T-helper 1 cell (primary cell): ENCODE measurements around the gene ENTPD6.
"Not testable (repeated sequence)": the region's sequence is repeated elsewhere in the genome, so short reads cannot be mapped to it uniquely, and the experiment has no call there.

ENCODE experiments used
- DNase-seq, 5 donors: peaks; one replicate each; pipeline ENCODE4 v3.0.0-alpha.2; 2012 to 2020
- total RNA-seq, 4 donors: gene quantifications; one replicate each; lab custom pipeline; 2026; lab: John Stamatoyannopoulos, UW

Gene ENTPD6
- 78.8 to 99.6 (median 84.3) reads per million in 4 donors for total RNA-seq

DNA sequence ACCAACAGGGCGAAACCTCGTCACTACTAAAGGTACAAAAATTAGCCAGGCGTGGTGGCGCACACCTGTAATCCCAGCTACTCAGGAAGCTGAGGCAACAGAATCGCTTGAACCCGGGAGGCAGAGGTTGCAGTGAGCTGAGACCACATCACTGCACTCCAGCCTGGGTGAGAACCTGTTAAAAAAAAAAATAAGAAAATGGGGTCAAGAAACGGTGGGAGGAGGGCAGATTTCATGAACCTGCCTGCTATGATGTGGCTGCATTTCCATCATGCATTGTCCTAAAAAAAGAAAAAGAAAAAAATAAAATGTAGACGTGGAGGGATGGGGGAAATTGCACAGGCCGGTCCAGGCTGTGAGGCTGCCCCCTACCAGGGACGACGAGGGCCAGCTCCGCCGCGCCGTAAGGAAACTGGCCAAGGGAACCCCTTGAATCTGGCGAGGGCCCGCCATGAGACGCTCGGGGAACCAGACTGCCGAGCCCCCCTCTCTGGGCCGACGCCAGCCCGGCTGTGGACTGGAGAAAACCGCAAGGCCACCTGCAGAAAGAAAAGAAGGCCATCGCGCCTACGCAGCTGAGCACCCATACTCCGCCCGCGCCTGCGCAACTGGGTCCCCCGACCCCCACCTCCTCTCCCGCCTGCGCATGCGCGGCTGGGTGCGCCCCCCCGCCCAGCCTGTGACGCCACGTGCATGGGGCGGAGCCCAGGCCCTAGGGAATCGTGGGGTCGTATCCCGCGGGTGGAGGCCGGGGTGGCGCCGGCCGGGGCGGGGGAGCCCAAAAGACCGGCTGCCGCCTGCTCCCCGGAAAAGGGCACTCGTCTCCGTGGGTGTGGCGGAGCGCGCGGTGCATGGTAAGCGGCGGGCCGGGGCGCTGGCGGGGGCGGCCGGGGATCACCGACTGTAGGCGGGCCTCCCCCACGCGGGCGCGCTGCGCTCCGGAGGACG, at the start of gene ENTPD6:
ENTPD6 (plus strand) TSS at position 699 of the 948 bp plus-strand sequence. CDS start 10,825 bp downstream, outside the sequence.
- DNase-seq, result peak; percentile 85 to 92 (median 90)

DNA sequence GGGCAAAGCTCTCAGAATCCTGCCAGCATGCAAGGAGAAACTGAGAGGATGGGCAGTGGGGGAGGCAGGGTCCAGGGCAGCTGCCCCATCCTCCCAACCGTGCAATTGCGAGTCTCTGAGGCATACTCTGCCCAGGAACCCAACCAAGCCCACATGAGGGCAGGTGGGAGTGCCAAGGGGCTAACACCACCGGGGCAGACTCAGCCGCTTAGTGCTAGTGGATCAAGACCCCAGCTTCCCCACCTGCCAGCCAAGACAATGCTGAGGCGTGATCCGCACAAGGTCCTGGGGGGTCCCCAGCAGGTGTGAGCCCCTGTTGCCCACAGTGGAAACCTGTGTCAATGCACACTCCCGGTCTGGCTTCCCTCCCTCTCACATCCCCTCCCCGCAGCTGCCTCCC, 48.5 kb upstream of the ENTPD6 start:
- no peak for DNase-seq

DNA sequence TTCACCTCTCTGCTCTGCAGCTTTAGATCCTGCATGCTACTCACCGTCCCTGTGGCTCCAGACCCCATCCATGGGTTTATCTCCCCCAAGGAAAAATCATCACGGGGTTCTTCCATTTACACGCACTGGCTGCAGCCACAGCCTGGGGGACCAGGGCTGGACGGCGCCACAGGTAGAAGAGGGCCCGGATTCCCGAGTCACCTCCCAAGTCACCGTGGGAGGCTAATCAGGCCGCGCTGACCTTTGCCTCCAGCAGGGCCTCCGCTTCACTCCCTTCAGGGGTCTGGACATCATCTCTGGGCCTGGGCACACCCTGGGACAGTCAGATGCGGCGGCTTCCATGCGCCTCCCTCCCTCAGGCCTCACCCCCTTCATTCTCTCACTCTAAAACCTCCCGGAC, 47.8 kb upstream of the ENTPD6 start:
- DNase-seq, result no peak

DNA sequence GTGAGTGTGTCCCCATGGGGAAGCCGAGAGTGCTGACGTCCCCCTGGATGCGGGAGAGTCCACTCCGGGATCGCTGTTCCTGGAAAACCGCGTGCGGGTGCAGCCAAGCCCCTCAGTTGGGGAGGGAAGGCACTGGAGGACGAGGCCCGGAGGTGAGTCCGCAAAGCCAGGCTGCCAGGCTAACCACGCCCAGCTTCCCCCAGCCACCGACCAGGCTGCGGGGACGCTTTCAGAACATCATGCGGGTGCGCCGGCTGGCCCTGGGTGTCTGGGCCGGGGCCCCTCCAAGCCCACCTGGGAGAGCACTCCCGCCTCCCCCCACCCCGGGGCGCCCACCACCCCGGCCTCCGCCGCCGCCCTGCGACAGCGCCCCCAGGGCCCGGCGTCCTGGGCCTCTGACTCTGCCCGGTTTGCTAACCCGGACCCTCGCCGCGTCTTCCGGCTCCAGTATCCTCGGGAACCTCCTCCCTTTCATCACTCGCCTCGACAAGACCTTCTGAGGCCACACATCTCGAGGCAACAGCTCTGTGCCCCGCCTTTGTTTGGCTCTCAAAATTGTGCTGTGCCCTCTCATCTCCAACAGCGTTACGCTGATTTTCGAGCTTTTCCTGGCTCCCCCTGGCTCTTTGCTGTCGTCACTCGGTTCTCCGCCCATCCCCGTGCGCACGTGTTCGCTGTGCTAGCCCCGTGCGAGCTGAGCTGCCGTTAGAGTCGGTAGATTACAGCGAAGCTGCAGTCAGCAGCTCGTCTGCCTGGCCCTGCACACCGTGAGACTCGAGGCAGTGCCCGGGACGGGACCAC, 47.1 kb upstream of the ENTPD6 start:
- DNase-seq, result peak in 3 of 5 donors; percentile 31 to 50 (median 48)

DNA sequence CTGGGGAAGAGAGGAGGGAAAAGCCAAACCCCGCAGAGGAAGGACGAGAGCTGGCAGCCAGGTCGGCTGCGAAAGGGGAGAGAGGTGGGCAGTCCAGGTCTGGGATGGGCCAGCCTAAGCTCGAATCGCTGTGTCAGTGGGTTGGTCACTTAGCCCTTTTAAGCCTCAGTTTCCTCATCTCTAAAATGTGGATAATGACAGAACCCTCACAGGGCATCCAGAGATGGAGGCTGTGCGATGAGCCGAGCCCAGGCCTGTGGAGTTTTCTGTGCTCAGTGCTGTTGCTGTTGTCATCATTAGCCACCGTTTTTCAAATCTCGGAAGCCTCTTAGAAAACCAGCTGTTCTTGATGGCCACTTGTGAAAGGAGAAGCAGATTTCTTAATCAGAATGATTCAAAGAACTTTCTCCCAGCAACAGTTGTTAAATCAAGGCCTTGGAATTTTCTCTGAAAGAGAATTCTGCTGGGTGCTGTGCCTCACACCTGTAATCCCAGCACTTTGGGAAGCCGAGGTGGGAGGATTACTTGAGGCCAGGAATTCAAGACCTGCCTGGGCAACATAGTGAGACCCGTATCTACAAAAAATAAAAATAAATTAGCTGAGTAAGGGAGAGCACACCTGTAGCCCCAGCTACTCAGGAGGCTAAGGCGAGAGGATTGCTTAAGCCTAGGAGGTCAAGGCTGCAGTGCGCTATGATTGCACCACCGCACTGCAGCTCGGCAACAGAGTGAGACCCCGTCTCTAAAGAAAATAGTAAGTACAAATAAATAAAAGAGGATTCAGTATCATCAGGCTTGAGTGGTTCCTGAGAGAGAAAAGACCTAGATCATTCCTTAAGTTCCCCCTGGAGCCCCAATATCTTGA, 46.3 kb upstream of the ENTPD6 start:
- no peak for DNase-seq

DNA sequence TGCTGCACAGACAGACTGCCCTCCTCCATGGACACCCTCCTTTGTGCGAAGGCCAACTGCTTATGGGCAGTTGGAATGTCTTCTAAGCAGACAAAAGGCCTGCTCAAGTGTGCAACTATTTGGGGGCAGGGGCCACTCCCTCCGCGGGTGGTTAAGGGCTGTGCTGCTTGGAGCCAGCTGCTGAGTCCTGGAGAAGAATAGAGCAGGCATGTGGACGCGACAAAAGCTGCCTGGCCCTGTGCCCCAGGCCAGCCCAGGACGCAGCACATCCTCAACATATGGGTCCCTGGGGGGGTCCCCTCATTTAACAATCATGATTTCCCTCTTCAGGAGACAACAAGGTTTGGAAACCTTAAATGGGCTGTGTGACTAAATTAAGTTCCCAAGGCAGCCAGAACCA, 45.5 kb upstream of the ENTPD6 start:
- DNase-seq, result no peak

DNA sequence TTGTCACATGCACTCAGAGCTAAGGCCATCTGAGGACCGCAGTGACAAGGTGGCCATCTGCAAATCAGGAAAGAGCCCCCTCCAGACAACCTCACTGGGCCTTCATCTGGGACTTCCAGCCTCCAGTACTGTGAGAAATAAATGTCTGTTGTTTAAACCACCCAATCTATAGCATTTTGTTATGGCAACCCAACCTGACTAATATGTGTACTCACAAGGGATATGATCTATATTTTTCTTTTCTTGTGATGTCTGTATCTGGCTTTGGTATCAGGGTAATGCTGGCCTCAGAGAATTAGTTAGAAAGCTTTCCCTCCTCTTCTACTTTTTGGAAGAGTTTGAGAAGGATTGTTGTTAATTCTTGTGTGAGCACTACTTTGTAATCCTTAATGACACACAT, 37.5 kb upstream of the ENTPD6 start:
- no peak for DNase-seq

DNA sequence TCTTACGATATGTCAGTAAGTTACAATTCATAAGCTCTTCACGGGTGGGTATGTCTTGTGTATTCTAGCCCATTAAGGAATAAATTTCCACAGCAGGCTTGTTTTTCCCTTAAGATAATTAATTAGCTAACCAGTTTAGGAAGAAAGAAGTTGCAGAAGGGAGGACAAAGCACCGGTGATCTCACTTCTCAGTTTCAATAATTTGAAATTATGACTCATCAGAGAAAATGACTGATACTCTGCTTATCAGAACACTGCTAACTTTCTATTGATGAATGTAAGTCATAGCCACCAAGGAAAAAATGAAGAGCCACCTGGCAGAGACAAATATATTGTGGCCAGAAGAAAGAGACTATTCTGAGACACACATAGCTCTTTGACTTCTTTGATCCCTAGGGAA, 35.0 kb upstream of the ENTPD6 start:
- DNase-seq, result peak in 1 of 5 donors; percentile 20

DNA sequence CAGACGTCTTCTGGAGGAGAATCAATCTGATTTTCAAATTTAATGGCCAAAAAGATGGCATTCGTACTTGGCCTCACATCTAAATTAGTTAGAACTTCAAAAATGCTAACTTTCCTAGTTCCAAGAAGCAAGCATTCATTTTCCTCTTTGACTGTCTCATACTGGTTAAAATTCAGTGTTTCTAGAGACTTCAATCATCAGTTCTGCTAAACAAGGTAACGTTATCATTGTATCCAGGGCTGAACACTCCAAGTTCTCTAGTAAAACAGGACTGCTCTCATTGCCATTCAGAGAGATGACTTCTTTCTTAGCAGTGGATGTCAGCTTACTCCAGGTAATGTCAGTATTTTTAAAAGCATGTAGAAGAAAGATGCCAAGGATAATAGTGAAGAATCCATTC, 34.6 kb upstream of the ENTPD6 start:
- DNase-seq, result no peak

DNA sequence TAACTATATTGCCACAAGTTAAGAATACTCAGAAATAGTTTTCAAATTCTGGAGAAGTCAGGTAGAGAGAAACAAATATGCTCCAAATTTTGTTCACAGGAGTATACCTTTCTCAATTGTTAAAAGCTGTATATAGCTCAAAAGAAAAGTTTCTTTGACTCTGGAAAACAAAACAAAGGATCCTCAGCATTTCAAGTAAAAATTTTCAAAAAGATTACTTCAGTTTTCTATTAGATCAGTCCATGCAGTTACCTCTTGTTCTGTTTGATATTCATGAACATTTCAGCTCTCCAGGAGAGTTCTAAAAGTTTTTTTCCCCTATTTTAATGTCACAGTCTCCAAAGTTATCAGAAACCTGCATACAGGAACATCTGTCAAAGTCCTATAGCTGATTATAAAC, 30.4 kb upstream of the ENTPD6 start:
- DNase-seq, result no peak

DNA sequence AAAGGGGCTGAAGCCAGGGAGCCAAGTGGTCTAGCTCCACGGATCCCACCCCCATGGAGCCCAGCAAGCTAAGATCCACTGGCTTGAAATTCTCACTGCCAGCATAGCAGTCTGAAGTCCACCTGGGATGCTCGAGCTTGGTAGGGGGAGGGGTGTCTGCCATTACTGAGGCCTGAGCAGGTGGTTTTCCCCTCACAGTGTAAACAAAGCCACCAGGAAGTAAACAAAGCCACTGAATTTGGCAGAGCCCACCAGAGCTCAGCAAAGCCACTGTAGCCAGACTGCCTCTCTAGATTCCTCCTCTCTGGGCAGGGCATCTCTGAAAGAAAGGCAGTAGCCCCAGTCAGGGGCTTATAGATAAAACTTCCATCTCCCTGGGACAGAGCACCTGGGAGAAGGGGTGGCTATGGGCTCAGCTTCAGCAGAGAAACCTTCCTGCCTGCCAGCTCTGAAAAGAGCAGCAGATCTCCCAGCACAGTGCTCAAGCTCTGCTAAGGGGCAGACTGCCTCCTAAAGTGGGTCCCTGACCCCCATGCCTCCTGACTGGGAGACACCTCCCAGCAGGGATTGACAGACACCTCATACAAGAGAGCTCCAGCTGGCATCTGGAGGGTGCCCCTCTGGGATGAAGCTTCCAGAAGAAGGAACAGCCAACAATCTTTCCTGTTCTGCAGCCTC, 29.3 kb upstream of the ENTPD6 start:
- DNase-seq, result not testable (repeated sequence)

DNA sequence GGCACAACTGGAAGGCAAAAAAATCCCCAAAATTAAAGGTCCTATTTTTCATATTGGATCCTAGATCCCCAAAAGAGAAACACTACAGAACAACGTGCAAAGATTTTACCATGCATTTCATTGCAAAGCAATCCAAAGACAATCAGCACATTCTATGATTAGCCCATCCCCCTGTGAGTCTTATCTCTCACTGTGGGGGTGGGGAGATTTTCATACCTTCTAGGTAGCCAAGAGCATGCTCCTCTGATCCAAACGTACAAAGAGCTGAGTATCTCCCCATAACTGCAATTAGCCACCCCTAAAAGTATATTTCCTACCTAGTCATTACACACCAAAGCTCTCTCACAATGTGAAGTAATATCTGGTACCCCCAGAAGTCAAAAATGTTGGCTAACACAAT, 22.2 kb upstream of the ENTPD6 start:
- no peak for DNase-seq

DNA sequence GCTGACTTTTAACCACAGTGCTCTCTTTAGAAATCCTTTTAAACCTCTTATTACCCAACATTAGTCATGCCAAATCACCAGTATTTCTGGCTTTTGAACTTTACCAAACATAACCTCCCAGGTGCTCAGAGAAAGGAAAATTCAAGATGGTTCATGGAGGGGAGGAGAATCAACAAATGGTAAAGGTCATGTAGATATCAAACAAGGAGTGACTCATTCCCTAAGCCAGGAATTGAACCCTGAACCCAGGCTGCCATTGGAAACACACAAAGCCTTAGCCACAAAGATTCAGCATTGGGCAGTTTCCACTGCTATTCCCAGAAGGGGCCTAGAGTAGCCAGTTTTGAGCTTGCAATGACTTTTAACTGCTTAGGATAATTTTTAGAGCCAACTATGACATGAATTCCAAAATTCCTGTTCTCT, 21.6 kb upstream of the ENTPD6 start:
- DNase-seq, result no peak

DNA sequence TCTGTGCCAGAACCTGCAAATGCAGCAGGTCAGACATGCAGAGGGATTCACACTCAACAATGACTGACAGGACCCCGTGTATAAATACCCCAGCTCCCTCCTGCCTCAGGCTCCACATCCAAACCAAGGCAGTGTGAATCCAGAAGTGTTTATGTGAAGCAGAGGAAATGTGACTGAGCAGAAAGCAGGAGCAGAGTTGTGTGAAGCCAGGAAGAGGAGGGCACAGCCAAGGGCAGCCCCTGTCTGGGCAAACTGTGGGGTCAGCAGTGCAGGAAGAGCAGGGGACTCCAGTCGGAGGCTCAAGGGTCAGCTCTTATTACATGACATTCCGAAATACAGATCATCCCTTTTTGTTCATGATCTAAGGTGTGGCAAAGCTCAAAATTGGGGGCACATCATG, 19.3 kb upstream of the ENTPD6 start:
- DNase-seq, result no peak

DNA sequence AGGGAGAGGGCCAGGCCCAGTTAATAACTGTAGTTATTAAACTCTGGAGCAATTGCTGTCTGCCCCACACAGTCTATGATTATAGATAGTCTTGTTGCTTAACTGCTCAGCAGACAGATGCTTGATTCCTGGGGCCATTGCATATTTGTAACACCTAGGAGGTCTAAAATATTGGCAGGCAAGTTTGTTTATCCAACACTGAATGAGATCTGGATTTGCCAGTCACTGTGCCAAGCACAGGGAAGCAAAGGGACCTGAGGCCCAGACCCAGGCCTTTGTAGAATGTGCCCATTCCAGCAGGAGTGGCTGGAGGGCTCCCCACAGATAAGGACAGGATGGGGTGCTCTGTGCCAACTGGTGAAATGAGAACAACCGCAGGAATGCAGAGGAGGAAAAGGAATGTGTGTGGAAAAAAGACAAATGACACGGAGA, 17.6 kb upstream of the ENTPD6 start:
- no peak for DNase-seq

DNA sequence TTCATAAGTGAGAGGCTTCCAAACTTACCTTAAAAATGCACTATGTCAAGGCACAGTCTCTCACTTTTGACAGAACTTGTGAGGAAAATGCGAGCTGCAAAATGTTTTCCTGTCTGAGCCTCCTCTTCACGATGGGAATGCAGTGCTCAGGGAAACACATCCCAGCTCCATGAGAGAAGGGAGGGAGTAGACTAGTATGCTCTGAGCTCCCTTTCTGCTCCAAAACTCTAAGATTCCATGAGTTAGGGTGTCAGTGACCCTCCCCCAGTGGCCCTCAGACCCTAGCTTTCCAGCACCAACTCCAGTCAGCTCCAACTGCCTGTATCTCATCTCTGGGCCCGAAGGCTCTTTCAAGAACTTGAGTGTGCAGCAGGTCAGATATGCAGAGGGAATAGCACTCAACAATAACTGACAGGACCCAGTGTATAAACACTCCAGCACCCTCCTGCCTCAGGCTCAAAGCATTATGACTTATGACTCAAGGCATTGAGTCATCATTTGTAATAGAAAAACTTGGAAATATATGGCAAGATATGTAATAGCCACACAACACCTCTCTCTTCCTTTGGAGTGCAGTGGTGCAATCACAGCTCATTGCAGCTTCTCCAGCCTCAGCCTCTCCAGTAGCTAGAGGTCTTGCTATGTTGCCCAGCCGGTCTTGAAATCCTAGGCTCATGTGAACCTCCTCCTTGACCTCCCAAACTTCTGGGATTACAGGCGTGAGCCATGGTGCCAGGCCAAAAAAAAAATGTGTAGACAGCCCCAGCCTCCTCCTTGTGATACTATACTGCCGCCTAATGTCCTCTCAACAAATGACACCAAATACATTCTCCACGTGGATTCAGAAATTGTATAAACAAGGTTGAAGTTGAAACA, 16.7 kb upstream of the ENTPD6 start:
- peak in 1 of 5 donors; percentile 24 for DNase-seq

DNA sequence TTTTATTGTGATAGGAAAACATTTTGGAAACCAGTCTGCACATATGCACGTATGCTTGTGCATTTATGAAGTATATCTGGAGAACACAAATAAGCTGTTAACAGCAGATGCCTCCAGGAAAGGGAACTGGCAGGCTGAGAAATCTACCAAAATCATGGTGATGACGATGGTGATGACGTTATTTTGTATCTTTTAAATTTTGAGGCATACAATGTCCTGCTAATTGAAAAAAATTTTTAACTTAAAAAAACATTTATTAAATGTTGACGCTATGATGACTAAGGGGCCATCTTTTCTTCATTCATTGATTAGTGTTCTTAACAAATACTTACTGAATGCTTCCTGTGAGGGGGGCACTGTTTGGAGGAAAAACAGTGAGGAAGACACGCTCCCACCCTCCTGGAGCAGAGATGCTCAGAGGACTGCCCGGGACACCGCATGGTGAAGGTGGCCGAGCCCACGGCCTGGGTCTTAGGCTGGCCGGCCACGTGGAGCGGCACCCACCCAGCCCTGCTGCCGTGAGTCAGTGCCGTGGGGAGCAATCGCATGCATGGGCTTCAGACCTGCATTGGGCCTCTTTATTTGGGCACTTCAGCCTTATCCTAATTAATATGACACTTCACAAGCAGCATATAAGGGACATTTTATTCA, 15.9 kb upstream of the ENTPD6 start:
- DNase-seq, result no peak

DNA sequence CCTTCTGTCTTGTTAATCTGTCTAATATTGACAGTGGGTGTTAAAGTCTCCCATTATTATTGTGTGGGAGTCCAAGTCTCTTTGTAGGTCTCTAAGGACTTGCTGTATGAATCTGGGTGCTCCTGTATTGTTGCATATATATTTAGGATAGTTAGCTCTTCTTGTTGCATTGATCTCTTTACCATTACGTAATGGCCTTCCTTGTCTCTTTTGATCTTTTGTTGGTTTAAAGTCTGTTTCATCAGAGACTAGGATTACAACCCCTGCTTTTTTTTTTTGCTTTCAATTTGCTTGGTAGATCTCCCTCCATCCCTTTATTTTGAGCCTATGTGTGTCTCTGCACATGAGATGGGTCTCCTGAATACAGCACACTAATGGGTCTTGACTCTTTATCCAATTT, 11.1 kb upstream of the ENTPD6 start:
- DNase-seq, result not testable (repeated sequence)

DNA sequence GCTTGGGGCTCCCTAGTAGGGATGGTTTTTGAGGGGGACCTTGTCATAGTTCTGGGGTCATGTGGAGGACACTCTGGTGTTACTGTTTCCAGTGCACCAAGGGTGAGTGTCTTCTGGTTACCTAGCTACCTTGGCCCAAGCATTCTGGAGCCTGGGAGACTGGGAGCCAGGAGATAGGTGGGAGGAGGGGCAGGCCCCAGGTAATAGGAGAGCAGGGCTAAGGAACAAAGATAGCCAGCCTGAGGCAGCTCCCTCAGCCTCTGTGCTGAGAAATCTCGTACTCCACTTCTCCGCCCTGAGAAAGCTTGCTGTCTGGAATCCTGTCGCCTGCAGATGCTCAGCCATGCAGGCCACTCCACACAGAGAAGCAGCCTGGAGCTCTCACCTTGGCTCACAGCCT, 8.3 kb upstream of the ENTPD6 start:
- DNase-seq, result no peak

DNA sequence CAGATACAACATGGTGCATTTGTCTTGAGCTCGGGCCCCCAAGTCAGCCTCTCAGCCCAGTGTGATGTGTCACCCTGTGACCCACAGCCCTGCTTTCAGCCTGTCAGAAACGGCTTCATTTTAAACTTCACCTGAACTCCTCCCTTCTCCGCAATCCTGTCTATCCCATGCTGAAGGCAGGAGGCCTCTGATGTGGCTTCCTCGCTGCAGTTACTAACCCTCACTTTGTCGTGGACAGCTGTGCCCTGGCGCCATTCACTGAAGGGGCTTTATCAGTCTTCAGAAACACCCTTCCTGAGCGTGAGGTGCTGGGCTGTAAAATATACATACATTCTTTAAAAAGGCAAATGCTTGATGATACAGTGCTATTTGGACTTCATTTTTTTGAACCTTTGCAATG, 7.9 kb upstream of the ENTPD6 start:
- no peak for DNase-seq
